Measurements from ENCODE around the gene NRAS. TPM values are rescaled to one million over a fixed set of nuclear protein-coding genes. Genes with fewer than 3 reads are reported as not detected.

Gene NRAS
- total RNA-seq, 1 donor from 2014 or later, result 84.0 TPM

DNA sequence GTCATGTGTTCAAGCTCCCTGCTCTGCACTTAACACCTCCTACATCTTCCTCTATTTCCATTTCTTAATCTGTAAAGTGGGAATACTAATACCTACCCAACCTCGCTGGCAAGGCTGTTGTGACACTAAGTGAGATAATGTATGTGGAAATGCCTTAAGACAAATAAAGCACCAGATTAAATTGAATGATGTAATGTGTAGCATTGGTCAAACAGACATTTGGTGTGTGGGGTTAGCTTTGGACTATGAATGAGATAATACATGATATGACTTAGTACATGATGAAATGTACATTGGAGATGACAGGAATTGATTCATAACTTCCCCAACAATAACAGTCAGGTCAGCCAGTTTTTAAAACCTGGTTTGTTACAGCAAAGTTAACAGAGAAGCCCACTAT lies 26.4 kb downstream of the NRAS start:
- FAIRE-seq, result no peak
- no peak for DNase-seq (ENCODE audit: low spot score in 2 of 2)

DNA sequence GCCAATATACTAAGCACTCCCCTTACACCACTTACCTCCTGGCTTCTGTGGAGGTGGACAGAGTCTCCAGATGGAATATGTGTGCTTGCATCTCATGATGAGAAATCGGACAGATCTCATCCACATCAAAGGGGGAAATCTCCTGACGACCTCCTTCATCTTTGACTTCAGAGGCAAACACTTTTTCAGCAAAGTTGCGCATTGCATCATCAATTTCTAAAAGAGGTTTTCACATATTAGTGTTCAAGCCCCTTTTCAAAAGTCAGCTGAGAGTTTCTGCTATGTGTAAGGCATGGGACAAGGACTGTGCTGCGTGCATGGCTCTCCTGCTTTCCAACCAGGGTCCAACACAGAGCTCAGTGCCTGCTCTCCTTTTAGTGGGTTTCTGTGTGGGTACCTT lies 28.0 kb downstream of the NRAS start:
- FAIRE-seq, result no peak

DNA sequence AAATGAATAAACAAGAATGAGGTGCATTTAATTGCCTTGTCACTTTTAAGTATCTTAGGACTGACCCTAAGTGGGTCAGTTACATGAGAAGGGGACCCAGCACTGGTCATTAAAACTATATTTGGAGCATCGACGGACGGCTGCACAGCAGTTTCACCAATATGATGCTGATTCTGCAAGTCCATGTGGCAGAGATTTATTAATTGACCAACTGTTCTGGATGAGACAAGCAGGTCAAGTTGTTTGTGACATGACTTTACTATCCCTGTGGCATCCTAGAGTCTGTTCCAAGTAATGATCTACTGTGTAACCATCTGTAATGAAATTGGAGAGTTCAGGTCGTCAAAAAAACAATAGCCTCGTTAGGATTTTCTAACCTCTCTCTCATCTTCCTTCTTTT lies 30.7 kb downstream of the NRAS start:
- DNase-seq (ENCODE audit: low spot score in 2 of 2), result no peak
- FAIRE-seq, result no peak

More for the DNA sequence above, 28.0 kb downstream of the NRAS start:
- no peak for DNase-seq (ENCODE audit: low spot score in 2 of 2)

DNA sequence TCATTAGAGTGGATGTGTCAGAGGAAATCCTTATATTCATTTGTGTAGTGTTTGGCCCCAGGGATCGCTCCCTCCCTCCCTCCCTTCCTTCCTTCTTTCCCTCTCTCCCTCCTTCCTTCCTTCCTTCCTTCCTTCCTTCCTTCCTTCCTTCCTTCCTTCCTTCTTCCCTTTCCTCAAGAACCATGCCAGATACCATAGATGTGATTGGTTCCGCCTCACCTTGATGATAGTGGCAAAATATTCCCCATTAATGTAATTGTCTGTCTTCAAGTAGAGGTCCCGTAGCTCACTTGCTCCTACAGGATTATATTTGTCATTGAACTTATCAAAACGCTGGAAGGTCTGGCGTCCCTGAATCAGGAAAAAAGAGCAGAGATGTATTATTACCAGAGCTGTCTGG lies 38.9 kb downstream of the NRAS start:
- DNase-seq (ENCODE audit: low spot score in 2 of 2), result no peak
- no peak for FAIRE-seq

DNA sequence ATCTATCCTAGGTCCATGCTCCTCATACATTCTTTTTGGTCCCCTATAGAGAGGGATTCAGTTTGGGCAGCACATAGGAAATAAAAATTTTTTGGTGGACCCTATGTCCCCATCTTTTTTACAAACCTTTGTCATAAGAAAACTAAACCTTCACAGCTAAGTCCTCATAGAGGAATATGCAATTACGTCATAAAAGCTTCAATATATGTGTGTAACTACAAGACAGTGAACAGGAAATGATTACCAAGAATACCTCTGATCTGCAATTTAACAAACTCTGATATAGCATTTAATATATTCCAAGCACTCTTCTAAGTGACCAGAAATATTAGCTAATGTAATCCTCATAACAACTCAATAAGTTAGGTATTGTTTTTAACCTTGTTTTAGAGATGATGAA lies 40.5 kb downstream of the NRAS start:
- no peak for DNase-seq (ENCODE audit: low spot score in 2 of 2)
- FAIRE-seq, result no peak

DNA sequence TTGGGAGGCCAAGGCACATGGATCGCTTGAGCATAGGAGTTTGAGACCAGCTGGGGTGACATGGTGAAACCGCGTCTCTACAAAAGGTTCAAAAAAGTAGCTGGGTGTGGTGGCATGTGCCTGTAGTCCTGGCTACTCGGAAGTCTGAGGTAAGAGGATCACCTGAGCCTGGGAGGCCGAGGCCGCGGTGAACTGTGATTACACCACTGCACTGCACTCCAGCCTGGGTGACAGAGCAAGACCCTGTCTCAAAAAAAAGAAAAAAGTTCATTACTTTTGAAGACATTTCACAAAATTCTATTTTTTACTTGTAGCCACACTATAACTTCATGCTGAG lies 44.7 kb downstream of the NRAS start:
- DNase-seq (ENCODE audit: low spot score in 2 of 2) (no peak), FAIRE-seq (no peak)

DNA sequence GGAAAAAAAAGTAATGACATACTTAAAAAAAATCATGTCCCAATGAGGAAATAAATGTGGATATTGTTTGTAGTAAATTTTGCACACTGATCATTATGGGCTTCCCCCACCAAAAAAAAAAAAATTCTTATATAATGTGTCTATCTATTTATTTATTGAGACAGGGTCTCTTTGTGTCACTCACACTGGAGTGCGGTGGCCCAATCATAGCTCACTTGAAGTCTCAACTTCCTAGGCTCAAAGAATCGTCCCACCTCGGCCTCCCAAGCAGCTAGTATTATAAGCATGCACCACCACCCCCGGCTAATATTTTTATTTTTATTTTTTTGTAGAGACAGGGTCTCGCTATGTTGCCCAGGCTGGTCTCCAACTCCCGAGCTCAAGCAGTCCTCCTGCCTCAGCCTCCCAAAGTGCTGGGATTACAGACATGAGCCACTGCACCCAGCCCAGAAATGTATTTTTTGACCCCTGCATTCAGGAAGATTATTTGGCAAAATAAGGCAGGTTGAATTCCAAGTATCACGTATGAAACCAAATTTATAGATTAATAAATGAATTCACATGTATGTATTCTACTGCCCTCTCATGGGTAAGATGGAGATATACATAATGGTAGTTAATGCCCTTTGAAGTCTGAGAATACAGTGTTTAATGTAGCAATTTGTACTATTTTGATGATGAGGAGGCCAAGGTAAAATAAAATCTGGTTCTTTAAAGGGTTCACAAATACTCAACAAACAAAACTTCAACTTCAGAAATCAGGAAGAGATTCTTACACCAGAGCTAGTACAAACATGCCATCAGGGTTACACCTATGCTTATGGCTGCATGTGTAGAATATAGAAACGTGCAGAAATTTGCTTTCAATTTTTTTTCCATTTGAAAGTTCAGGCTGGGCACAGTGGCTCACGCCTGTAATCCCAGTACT lies 45.3 kb downstream of the NRAS start:
- FAIRE-seq (no peak), DNase-seq (ENCODE audit: low spot score in 2 of 2) (peak; percentile 25 to 26)

DNA sequence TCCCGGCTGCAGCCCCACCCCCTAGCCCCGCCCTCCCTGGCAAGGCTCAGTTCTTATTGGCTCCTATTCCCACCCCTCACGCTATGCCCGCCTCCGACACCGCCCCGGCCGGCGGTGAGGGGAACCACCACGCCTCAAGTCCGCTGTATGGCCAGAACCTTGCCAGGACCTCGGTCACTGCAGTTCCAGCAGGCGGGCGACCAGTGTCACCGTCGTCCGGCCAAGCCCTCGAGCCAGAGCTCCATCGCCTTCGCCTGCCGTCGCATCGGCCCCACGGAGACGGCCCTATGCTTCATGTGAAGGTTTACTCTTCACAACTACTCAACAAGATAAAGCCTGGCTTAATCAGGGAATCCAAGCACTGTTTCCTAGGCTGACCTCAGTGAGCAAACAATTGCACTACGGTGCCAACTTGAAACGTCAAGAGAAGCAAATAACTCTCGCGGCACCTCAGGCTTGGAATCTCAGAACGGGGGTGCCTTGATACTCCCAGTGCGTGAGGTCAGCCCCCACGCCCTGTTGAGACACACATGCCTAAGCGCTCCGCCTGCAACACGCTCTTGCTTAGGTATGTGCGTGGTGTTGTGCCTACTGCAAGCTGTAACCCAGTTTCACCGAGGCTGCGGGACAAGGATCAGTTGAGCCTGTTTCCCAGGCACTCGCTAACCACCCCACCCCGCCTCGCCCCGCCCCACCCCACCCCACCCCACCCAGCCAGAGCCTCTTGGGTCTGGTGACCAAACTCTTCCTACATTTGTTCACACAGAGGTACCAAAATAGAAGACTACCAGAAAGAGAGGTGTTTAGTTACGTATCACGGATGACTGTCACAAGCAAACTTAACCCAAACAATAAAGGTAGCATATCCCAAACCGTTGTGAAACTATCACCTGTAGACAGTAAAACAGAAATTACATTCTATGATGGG lies 46.2 kb downstream of the NRAS start:
- no peak for FAIRE-seq
- DNase-seq (ENCODE audit: low spot score in 2 of 2), result peak; percentile 81 to 94

DNA sequence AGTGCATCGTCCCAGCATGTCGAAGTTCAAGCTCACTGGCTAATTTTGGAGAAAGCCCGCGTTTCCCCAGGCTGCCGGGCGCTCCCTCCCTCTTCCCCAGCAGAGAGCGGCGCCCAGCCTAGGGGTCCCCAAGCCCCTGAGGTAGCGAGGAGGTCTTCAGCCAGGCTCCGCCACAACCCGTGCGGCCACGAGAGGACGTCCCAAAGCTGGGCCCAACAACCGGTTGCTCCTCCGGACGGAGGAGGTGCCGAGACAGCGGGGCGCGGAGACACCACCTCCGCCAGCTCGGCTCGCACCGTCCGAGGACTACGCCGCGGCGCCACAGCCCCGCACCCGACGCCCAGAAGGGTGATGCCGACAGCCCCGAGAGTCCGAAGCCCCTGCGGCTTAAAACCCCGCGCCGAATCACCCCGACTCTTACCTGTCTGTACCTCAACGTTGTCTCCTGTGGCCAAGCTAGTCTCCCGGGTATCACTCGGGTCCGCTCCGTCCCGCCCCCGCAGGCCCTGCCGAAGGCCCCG lies 46.9 kb downstream of the NRAS start, which contains the start of gene DENND2C:
DENND2C (minus strand) TSS at position 488 of the 521 bp plus-strand sequence. CDS start 44,065 bp downstream, outside the sequence.
- DNase-seq (ENCODE audit: low spot score in 2 of 2) (no peak), FAIRE-seq (no peak)

DNA sequence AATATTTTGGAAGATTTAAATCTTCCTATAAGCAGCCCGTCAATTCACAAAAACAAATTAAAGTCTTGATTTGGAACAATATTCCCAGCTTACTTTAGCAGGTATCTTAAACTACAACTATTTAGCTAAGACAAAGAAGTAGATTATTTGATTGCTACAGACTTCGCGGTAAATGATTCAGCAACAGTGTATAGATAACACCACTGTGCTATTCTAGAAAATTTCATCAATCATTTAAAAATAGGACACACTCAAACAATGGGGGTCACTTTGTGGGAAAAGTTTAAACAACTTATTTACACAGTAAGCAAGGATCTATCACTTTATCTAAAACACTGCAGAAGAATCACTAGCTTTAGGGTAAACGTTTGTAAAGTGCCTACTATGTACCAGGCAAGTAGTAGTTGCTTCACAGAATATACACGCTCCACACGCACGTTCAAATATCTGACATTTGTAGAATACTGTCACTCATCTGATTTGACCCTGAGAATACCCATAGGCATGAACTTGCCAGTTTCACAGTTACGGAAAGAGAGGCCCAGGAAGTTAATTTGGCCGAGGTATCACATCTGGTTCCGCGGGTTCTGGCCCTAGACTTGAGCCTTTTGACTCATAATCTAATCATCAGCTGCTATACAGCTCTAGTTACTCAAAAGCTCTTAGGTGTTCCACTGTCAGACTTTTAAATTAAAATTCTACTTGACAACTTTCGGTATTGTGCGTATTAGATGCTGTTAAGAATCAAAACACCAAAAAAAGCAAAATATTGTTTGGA lies 47.6 kb downstream of the NRAS start:
- no peak for FAIRE-seq
- no peak for DNase-seq (ENCODE audit: low spot score in 2 of 2)

DNA sequence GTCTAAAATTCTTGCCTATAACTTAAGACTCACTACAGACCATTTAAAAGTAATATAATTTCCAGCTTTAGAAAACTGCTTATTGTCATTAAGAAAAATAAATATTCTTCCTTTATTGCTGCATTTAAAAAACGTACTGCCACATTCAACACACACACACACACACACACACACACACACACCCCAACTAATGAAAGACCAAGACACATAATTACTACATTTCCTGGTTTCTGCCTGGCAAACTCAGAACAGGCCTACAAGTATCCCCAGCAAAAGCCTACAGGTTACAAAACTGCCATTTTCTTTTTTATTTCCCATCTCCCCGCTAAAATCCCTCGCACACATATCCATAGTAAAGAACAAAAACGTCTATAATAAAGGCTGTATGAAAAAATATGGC lies 48.2 kb downstream of the NRAS start:
- FAIRE-seq, result no peak
- DNase-seq (ENCODE audit: low spot score in 2 of 2), result no peak

DNA sequence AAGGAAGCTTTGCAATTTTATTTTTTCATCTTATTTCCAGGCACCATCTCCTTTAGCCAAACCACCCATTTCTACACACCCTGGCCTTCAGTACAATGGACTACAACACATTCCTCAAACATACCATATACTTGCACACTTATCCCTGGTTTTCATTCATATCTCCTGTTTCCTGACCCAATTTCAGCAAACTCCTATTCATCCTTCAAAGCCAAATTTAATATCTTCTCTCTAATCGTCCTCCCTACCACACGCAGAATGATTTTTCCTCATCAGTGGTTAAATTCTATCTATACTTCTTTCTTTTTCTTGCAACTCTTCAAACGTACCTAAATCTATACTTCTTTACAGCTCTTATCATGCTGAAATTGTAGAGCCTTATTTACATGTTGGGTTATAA lies 49.6 kb downstream of the NRAS start:
- DNase-seq (ENCODE audit: low spot score in 2 of 2) (no peak), FAIRE-seq (no peak)

DNA sequence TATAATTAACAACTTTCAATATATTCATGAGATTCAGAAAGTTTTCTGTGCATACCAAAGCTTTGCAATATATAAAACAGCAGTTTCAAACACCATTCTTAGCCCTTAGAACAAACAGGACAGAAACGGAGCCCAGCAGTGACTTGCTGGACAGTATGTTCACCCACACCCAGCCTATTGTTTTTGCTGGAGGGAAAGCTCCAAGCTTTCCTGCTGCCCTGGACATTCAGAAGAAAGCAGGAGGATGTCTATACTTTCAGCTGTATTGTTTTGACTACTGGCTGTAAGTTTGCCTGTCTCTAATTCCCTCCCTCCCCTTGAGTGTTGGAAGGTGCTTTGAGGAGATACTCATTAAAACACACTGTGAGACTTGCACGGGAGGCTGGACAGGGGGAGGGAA lies 56.3 kb downstream of the NRAS start:
- DNase-seq (ENCODE audit: low spot score in 2 of 2), result no peak
- FAIRE-seq, result no peak

Small RNA genes lying within 50 kb of the gene (small RNA-seq; reads per million reads assigned to genes)
- gene RN7SL432P, result not detected
- not detected for gene RNY1P13

Other genes starting within 250 kb of the NRAS start
- 74.6 TPM for gene TRIM33, start 205.6 kb downstream of the NRAS start, total RNA-seq
- gene BCAS2, start 135.2 kb downstream of the NRAS start, total RNA-seq, result 50.5 TPM
- gene DENND2C, start 46.7 kb downstream of the NRAS start, total RNA-seq, result 2.0 TPM
- not detected for gene AMPD1, start 21.2 kb downstream of the NRAS start, total RNA-seq
- 831 TPM for gene CSDE1, start 41.2 kb upstream of the NRAS start, total RNA-seq
- gene SIKE1, start 63.9 kb upstream of the NRAS start, total RNA-seq, result 86.8 TPM
- not detected for gene SYCP1, start 138.1 kb upstream of the NRAS start, total RNA-seq

All from frontal cortex (tissue), 4 donors.